ENCODE data around the gene TRPV6.

TRPV6 gene

GRCh38 chr7:142885311-142886230, at the start of gene TRPV6:
TRPV6 (minus strand) TSS chr7:142885745.
- DNase-seq: no peak

GRCh38 chr7:142934056-142934455, 48.5 kb upstream of the TRPV6 start:
- DNase-seq: no peak

- DNase-seq: no peak
Observed at GRCh38 chr7:142933624-142934023, 48.1 kb upstream of the TRPV6 start, which contains the start of gene TRPV5. TRPV5 (minus strand) TSS chr7:142933746; CDS start chr7:142933459, 287 bp downstream.

- no peak for DNase-seq
Observed at GRCh38 chr7:142933092-142933475, 47.5 kb upstream of the TRPV6 start.

GRCh38 chr7:142932386-142933091, 47.0 kb upstream of the TRPV6 start:
- no peak for DNase-seq

- DNase-seq: no peak
Observed at GRCh38 chr7:142930126-142930730, 44.7 kb upstream of the TRPV6 start.

GRCh38 chr7:142927949-142928348, 42.4 kb upstream of the TRPV6 start:
- DNase-seq: no peak

- DNase-seq: no peak
Observed at GRCh38 chr7:142927085-142927745, 41.7 kb upstream of the TRPV6 start.

GRCh38 chr7:142925413-142925812, 39.9 kb upstream of the TRPV6 start:
- no peak for DNase-seq

- DNase-seq: no peak
Observed at GRCh38 chr7:142923391-142923790, 37.8 kb upstream of the TRPV6 start.

- no peak for DNase-seq
Observed at GRCh38 chr7:142919656-142920055, 34.1 kb upstream of the TRPV6 start.

GRCh38 chr7:142918901-142919300, 33.4 kb upstream of the TRPV6 start:
- DNase-seq: no peak

- no peak for DNase-seq
Observed at GRCh38 chr7:142917447-142917846, 31.9 kb upstream of the TRPV6 start.

- DNase-seq: no peak
Observed at GRCh38 chr7:142916508-142916907, 31.0 kb upstream of the TRPV6 start.

GRCh38 chr7:142915315-142915714, 29.8 kb upstream of the TRPV6 start:
- no peak for DNase-seq

GRCh38 chr7:142914121-142914520, 28.6 kb upstream of the TRPV6 start:
- DNase-seq: no peak

- DNase-seq: no peak
Observed at GRCh38 chr7:142913566-142913965, 28.0 kb upstream of the TRPV6 start.

- DNase-seq: no peak
Observed at GRCh38 chr7:142913051-142913450, 27.5 kb upstream of the TRPV6 start.

GRCh38 chr7:142910481-142910880, 24.9 kb upstream of the TRPV6 start:
- DNase-seq: no peak

GRCh38 chr7:142910031-142910433, 24.5 kb upstream of the TRPV6 start:
- DNase-seq: no peak

GRCh38 chr7:142908921-142909890, 23.7 kb upstream of the TRPV6 start:
- no peak for DNase-seq

- DNase-seq: no peak
Observed at GRCh38 chr7:142908290-142908689, 22.7 kb upstream of the TRPV6 start.

Measured in EL (cell line).